ENCODE data around the gene KATNIP.

DNA sequence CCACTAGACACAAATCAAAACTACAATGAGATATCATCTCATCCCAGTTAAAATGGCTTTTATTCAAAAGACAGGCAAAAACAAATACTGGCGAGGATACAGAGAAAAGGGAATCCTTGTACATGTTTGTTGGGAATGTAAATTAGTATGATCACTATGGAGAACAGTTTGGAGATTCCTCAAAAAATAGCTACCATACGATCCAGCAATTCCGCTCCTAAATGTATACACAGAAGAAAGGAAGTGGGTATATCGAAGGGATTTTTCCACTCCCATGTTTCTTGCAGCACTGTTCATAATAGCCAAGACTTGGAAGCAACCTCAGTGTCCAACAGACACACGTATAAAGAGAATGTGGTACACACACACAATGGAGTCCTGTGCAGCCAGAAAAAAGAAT lies 35.3 kb downstream of the KATNIP start:
- TF ChIP-seq SMARCC2 (IDR thresholded peaks at IDR 0.05; ENCODE audit: low read depth) (no peak), NFE2L1 (tag; IDR thresholded peaks at IDR 0.05; ENCODE audit: borderline replicate concordance, low read depth) (no peak), PTBP1 (IDR thresholded peaks at IDR 0.05; ENCODE audit: low read depth, low read length) (no peak), STAG1 (CRISPR knock-in tag; IDR thresholded peaks at IDR 0.05; ENCODE audit: borderline replicate concordance) (no peak), PTRF (tag; IDR thresholded peaks at IDR 0.05) (no peak), POLR2A (conservative IDR thresholded peaks at IDR 0.05) (no peak), ZFP36 (IDR thresholded peaks at IDR 0.05; ENCODE audit: low read depth, low read length, partially characterized antibody) (no peak), ZZZ3 (IDR thresholded peaks at IDR 0.05) (no peak), TCF7 (IDR thresholded peaks at IDR 0.05; ENCODE audit: borderline replicate concordance) (no peak)

Data from K562 (cell line).